Gastroesophageal sphincter (tissue), 4 donors: ENCODE measurements around the gene PRMT6. TPM values are rescaled to one million over a fixed set of nuclear protein-coding genes. Genes with fewer than 3 reads are reported as not detected.

Experiments
- total RNA-seq, 4 donors: library from RNA; depleted of rRNA; stranded (reverse); fragments of >200 nt; gene quantifications; one replicate each; pipeline ENCODE4 v1.1.0, GENCODE V29; 2016

PRMT6 gene
- total RNA-seq, 4 donors from 2014 or later, result 7.9 to 14.8 (median 11.4) TPM

Other genes starting within 250 kb of the PRMT6 start
- 1 to 10 TPM in 2 of 4 donors, under 1 TPM in 2; 0.20 to 3.0 (median 1.0) TPM for gene NTNG1, start 84.4 kb downstream of the PRMT6 start, total RNA-seq